Measurements from ENCODE around the gene FNIP1. TPM values are rescaled to one million over a fixed set of nuclear protein-coding genes. Genes with fewer than 3 reads are reported as not detected.
A peak's percentile ranks its signal among the peaks of the same experiment; 100 is the strongest.
"Not testable (repeated sequence)": the region's sequence is repeated elsewhere in the genome, so short reads cannot be mapped to it uniquely, and the experiment has no call there.

Gene FNIP1
- total RNA-seq, 1 donor from 2014 or later = 27.1 TPM

DNA sequence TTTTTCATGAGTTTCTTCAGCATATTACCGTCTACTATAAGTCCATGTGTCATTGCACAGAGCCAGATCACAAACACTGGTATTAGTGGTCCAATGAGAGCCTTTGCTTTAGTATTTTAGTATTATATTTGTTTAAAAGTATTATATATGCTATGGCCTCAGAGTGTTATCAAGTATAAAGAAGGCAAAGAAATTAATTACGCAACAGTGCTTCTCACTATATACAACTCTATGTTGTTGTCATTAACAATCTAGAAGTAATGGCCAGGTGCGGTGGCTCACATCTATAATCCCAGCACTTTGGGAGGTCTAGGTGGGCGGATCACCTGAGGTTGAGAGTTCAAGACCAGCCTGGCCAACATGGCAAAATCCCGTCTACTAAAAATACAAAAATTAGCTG lies 114.6 kb downstream of the FNIP1 start:
- H3K36me3 ChIP-seq (ENCODE audit: control insufficient read depth in 3 of 3, insufficient read depth in 3 of 3, low read length in 3 of 3) = peaks cover 3 to 22% (median 10%) of the 10 kb centered on the region in 3 donors

DNA sequence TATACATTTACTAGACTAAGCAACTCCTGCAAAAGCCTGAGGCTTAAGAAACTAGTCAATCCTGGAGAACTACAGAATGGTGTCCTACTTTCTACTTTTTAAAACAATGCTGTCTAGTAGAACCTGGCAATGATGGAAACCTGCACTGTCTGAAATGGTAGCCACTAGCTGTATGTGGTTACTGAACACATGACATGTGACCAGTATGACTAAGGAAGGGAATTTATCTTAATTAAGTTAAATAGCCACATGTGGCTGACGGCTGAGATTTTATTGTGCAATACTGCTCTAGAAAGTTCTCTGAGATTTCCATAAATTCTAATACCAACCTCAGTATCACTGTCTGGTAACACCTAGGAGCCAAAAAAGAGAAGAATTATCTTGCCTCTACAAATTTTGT lies 116.9 kb downstream of the FNIP1 start:
- peaks cover 12 to 28% (median 26%) of the 10 kb centered on the region in 3 donors for H3K36me3 ChIP-seq (ENCODE audit: control insufficient read depth in 3 of 3, insufficient read depth in 3 of 3, low read length in 3 of 3)
- peak overlapping the region; percentile 8 for H3K27ac ChIP-seq (ENCODE audit: low read depth, low read length)
- H3K4me3 ChIP-seq (ENCODE audit: low read length in 3 of 3) = no peak overlapping the region
- no peaks in the 10 kb centered on the region for H3K9me3 ChIP-seq (ENCODE audit: control insufficient read depth in 3 of 3, low read length in 3 of 3)
- no peaks in the 10 kb centered on the region for H3K27me3 ChIP-seq (ENCODE audit: control insufficient read depth in 3 of 3, insufficient read depth in 3 of 3, low read length in 3 of 3)
- H3K4me1 ChIP-seq (ENCODE audit: control insufficient read depth in 3 of 3, insufficient read depth in 3 of 3, low read length in 3 of 3) = no peaks in the 10 kb centered on the region
- H3K9ac ChIP-seq (ENCODE audit: low read depth in 1 of 3, low read length in 3 of 3) = no peak overlapping the region

More for the DNA sequence above, 114.6 kb downstream of the FNIP1 start:
- no peak overlapping the region for H3K4me3 ChIP-seq (ENCODE audit: low read length in 3 of 3)
- H3K27me3 ChIP-seq (ENCODE audit: control insufficient read depth in 3 of 3, insufficient read depth in 3 of 3, low read length in 3 of 3) = no peaks in the 10 kb centered on the region
- no peak overlapping the region for H3K9ac ChIP-seq (ENCODE audit: low read depth in 1 of 3, low read length in 3 of 3)
- no peaks in the 10 kb centered on the region for H3K4me1 ChIP-seq (ENCODE audit: control insufficient read depth in 3 of 3, insufficient read depth in 3 of 3, low read length in 3 of 3)
- H3K9me3 ChIP-seq (ENCODE audit: control insufficient read depth in 3 of 3, low read length in 3 of 3) = no peaks in the 10 kb centered on the region
- H3K27ac ChIP-seq (ENCODE audit: low read depth, low read length) = no peak overlapping the region

DNA sequence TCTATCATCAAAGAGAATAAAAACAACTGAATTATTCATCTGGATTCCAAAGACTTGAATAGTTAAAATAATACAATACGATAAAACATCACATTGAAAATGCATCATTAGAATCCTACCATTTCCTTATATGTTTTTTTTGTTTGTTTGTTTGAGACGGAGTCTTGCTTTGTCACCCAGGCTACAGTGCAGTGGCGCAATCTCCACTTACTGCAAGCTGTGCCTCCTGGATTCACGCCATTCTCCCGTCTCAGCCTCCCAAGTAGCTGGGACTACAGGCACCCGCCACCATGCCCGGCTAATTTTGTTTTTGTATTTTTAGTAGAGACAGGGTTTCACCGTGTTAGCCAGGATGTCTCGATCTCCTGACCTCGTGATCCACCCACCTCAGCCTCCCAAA lies 118.5 kb downstream of the FNIP1 start:
- H3K4me1 ChIP-seq (ENCODE audit: control insufficient read depth in 3 of 3, insufficient read depth in 3 of 3, low read length in 3 of 3); H3K9me3 ChIP-seq (ENCODE audit: control insufficient read depth in 3 of 3, low read length in 3 of 3); H3K4me3 ChIP-seq (ENCODE audit: low read length in 3 of 3); H3K9ac ChIP-seq (ENCODE audit: low read depth in 1 of 3, low read length in 3 of 3); H3K27ac ChIP-seq (ENCODE audit: low read depth, low read length); H3K27me3 ChIP-seq (ENCODE audit: control insufficient read depth in 3 of 3, insufficient read depth in 3 of 3, low read length in 3 of 3): not testable (repeated sequence)
- peaks cover 15 to 30% (median 30%) of the 10 kb centered on the region in 3 donors for H3K36me3 ChIP-seq (ENCODE audit: control insufficient read depth in 3 of 3, insufficient read depth in 3 of 3, low read length in 3 of 3)

DNA sequence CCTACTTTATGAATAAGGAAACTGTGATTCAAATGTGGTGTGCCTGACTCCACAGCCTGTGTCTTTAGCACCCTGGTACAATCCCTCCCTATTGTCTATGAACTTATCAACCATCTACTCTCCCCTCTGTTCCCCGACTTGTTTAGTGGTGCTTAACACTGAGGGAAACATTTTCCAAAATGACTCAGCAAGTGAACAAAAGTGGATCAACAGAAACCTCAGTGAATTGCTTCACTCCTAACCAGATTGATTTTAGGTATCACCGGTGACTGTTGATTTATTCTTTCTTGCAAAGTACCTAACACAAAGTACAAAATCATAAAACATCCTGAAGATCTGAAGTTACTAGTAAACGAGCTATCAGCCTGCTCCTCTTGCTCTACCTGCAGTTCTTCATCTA lies 119.7 kb downstream of the FNIP1 start:
- Histone ChIP-seq H3K9ac (ENCODE audit: low read depth in 1 of 3, low read length in 3 of 3) (no peak overlapping the region), H3K36me3 (ENCODE audit: control insufficient read depth in 3 of 3, insufficient read depth in 3 of 3, low read length in 3 of 3) (peaks cover 15 to 30% (median 30%) of the 10 kb centered on the region in 3 donors), H3K4me3 (ENCODE audit: low read length in 3 of 3) (no peak overlapping the region), H3K9me3 (ENCODE audit: control insufficient read depth in 3 of 3, low read length in 3 of 3) (no peaks in the 10 kb centered on the region), H3K27ac (ENCODE audit: low read depth, low read length) (no peak overlapping the region), H3K27me3 (ENCODE audit: control insufficient read depth in 3 of 3, insufficient read depth in 3 of 3, low read length in 3 of 3) (no peaks in the 10 kb centered on the region), H3K4me1 (ENCODE audit: control insufficient read depth in 3 of 3, insufficient read depth in 3 of 3, low read length in 3 of 3) (peaks cover 12 to 15% (median 13%) of the 10 kb centered on the region in 3 donors)

GRCh38 chr5:131672776-131673175 lies 124.0 kb downstream of the FNIP1 start:
- Histone ChIP-seq H3K36me3 (ENCODE audit: control insufficient read depth in 3 of 3, insufficient read depth in 3 of 3, low read length in 3 of 3) (peaks cover 21 to 44% (median 28%) of the 10 kb centered on the region in 3 donors), H3K27ac (ENCODE audit: low read depth, low read length) (peak overlapping the region; percentile 92), H3K4me1 (ENCODE audit: control insufficient read depth in 3 of 3, insufficient read depth in 3 of 3, low read length in 3 of 3) (peaks cover 19 to 25% (median 21%) of the 10 kb centered on the region in 3 donors), H3K4me3 (ENCODE audit: low read length in 3 of 3) (peak overlapping the region in 2 of 3 donors; percentile 6 to 20), H3K9ac (ENCODE audit: low read depth in 1 of 3, low read length in 3 of 3) (peak overlapping the region in 2 of 3 donors; percentile 4 to 42), H3K9me3 (ENCODE audit: control insufficient read depth in 3 of 3, low read length in 3 of 3) (no peaks in the 10 kb centered on the region), H3K27me3 (ENCODE audit: control insufficient read depth in 3 of 3, insufficient read depth in 3 of 3, low read length in 3 of 3) (no peaks in the 10 kb centered on the region)

- Histone ChIP-seq H3K4me3 (ENCODE audit: low read length in 3 of 3) (peak overlapping the region in 1 of 3 donors; percentile 34), H3K9ac (ENCODE audit: low read depth in 1 of 3, low read length in 3 of 3) (peak overlapping the region in 1 of 3 donors; percentile 4)
Observed at GRCh38 chr5:131671994-131672655, 124.7 kb downstream of the FNIP1 start.

DNA sequence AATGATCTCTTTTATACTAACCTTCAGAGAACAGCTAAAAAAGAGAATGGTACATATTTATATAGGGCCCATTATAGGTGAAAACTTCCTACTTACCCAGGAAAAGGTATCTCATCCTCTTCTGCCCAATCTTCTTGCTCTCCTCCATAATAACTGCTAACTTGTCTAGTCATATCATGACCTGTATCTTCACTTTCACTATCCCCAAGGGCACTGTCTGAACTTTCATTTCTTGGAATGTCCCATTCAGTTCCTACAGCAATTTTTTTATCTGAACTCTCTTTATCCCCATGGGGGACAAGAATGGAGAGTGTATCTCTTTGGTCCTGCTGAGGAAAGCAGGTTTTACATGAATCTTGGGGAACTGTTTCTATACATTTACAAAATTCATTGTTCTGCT lies 125.4 kb downstream of the FNIP1 start:
- peaks cover 10 to 31% (median 17%) of the 10 kb centered on the region in 3 donors for H3K36me3 ChIP-seq (ENCODE audit: control insufficient read depth in 3 of 3, insufficient read depth in 3 of 3, low read length in 3 of 3)

More at GRCh38 chr5:131671994-131672655, 124.7 kb downstream of the FNIP1 start:
- Histone ChIP-seq H3K4me1 (ENCODE audit: control insufficient read depth in 3 of 3, insufficient read depth in 3 of 3, low read length in 3 of 3) (peaks cover 19 to 25% (median 21%) of the 10 kb centered on the region in 3 donors), H3K36me3 (ENCODE audit: control insufficient read depth in 3 of 3, insufficient read depth in 3 of 3, low read length in 3 of 3) (peaks cover 18 to 38% (median 24%) of the 10 kb centered on the region in 3 donors), H3K9me3 (ENCODE audit: control insufficient read depth in 3 of 3, low read length in 3 of 3) (no peaks in the 10 kb centered on the region), H3K27ac (ENCODE audit: low read depth, low read length) (peak overlapping the region; percentile 92), H3K27me3 (ENCODE audit: control insufficient read depth in 3 of 3, insufficient read depth in 3 of 3, low read length in 3 of 3) (no peaks in the 10 kb centered on the region)

DNA sequence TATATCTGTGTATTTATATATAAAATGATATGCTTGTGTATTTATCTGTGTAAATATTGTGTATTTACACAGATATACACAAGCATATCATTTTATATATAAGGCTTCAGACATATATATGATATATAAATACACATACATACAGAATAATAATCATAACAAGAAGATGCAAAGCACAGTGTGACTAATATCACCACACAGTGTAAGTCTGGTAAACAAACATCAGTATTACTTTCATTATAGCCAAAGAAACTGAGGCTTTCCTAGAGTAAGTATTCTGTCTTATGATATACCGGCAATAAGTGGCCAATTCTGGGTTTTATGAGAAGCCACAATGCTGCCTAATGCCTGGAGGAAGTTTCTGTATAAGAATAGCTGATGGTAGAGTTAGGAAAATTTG lies 131.9 kb downstream of the FNIP1 start:
- Histone ChIP-seq H3K4me3 (ENCODE audit: low read length in 3 of 3) (no peak overlapping the region), H3K9me3 (ENCODE audit: control insufficient read depth in 3 of 3, low read length in 3 of 3) (peaks cover 0 to 2% (median 0%) of the 10 kb centered on the region in 3 donors), H3K36me3 (ENCODE audit: control insufficient read depth in 3 of 3, insufficient read depth in 3 of 3, low read length in 3 of 3) (peaks cover 9 to 34% (median 23%) of the 10 kb centered on the region in 3 donors), H3K27me3 (ENCODE audit: control insufficient read depth in 3 of 3, insufficient read depth in 3 of 3, low read length in 3 of 3) (no peaks in the 10 kb centered on the region), H3K4me1 (ENCODE audit: control insufficient read depth in 3 of 3, insufficient read depth in 3 of 3, low read length in 3 of 3) (peaks cover 0 to 3% (median 0%) of the 10 kb centered on the region in 3 donors), H3K27ac (ENCODE audit: low read depth, low read length) (no peak overlapping the region), H3K9ac (ENCODE audit: low read depth in 1 of 3, low read length in 3 of 3) (no peak overlapping the region)

More for the DNA sequence above, 125.4 kb downstream of the FNIP1 start:
- Histone ChIP-seq H3K27me3 (ENCODE audit: control insufficient read depth in 3 of 3, insufficient read depth in 3 of 3, low read length in 3 of 3) (no peaks in the 10 kb centered on the region), H3K4me3 (ENCODE audit: low read length in 3 of 3) (no peak overlapping the region), H3K27ac (ENCODE audit: low read depth, low read length) (peak overlapping the region; percentile 92), H3K9me3 (ENCODE audit: control insufficient read depth in 3 of 3, low read length in 3 of 3) (no peaks in the 10 kb centered on the region), H3K9ac (ENCODE audit: low read depth in 1 of 3, low read length in 3 of 3) (no peak overlapping the region), H3K4me1 (ENCODE audit: control insufficient read depth in 3 of 3, insufficient read depth in 3 of 3, low read length in 3 of 3) (peaks cover 19 to 25% (median 21%) of the 10 kb centered on the region in 3 donors)

- no peak overlapping the region for H3K9ac ChIP-seq (ENCODE audit: low read depth in 1 of 3, low read length in 3 of 3)
Observed at GRCh38 chr5:131661933-131662332, 134.9 kb downstream of the FNIP1 start.

DNA sequence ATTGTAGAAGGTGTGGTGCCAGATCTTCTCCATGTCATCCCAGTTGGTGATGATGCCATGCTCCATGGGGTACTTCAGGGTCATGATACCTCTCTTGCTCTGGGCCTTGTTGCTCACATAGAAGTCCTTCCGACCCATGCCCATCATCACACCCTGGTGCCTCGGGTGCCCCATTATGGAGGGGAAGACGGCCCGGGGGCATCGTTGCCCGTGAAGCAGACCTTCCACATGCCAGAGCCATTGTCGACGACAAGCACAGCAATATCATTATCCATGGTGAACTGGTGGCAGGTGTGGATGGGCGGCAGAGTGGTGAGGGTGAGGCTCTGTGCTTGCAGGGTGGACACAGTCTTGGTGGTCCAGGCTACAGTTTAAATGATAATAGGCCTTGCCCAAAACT lies 137.0 kb downstream of the FNIP1 start:
- H3K36me3 ChIP-seq (ENCODE audit: control insufficient read depth in 3 of 3, insufficient read depth in 3 of 3, low read length in 3 of 3) = peaks cover 19 to 34% (median 30%) of the 10 kb centered on the region in 3 donors
- no peak overlapping the region for H3K9ac ChIP-seq (ENCODE audit: low read depth in 1 of 3, low read length in 3 of 3)
- no peaks in the 10 kb centered on the region for H3K4me1 ChIP-seq (ENCODE audit: control insufficient read depth in 3 of 3, insufficient read depth in 3 of 3, low read length in 3 of 3)
- H3K27me3 ChIP-seq (ENCODE audit: control insufficient read depth in 3 of 3, insufficient read depth in 3 of 3, low read length in 3 of 3) = no peaks in the 10 kb centered on the region
- H3K4me3 ChIP-seq (ENCODE audit: low read length in 3 of 3) = no peak overlapping the region
- H3K9me3 ChIP-seq (ENCODE audit: control insufficient read depth in 3 of 3, low read length in 3 of 3) = peaks cover 0 to 2% (median 0%) of the 10 kb centered on the region in 3 donors
- no peak overlapping the region for H3K27ac ChIP-seq (ENCODE audit: low read depth, low read length)

More at GRCh38 chr5:131661933-131662332, 134.9 kb downstream of the FNIP1 start:
- Histone ChIP-seq H3K4me1 (ENCODE audit: control insufficient read depth in 3 of 3, insufficient read depth in 3 of 3, low read length in 3 of 3) (peaks cover 0 to 3% (median 0%) of the 10 kb centered on the region in 3 donors), H3K27me3 (ENCODE audit: control insufficient read depth in 3 of 3, insufficient read depth in 3 of 3, low read length in 3 of 3) (no peaks in the 10 kb centered on the region), H3K9me3 (ENCODE audit: control insufficient read depth in 3 of 3, low read length in 3 of 3) (peaks cover 0 to 2% (median 0%) of the 10 kb centered on the region in 3 donors), H3K4me3 (ENCODE audit: low read length in 3 of 3) (no peak overlapping the region), H3K27ac (ENCODE audit: low read depth, low read length) (no peak overlapping the region), H3K36me3 (ENCODE audit: control insufficient read depth in 3 of 3, insufficient read depth in 3 of 3, low read length in 3 of 3) (peaks cover 19 to 36% (median 30%) of the 10 kb centered on the region in 3 donors)

All from skeletal muscle tissue (tissue), 4 donors.